H9 (cell line): ENCODE results near the gene BCLAF1. TPM values are rescaled to one million over a fixed set of nuclear protein-coding genes. Genes with fewer than 3 reads are reported as not detected.

Source experiments
- DNase-seq: peaks from one replicate; pipeline ENCODE4 v3.0.0-alpha.2; 2017
- H2AFZ ChIP-seq: one replicate; pipeline ENCODE4 v1.6.1; 2013; ENCODE audit warnings: mild to moderate bottlenecking, low read length, control low read depth, moderate library complexity
- H2AK5ac ChIP-seq: 2 replicates; pipeline ENCODE4 v1.6.1; 2013; ENCODE audit warnings: low read length, control low read depth, mixed read lengths; ENCODE audit not compliant: insufficient read length
- H2BK120ac ChIP-seq: one replicate; pipeline ENCODE4 v1.6.1; 2013; ENCODE audit warnings: low read depth, mild to moderate bottlenecking, low read length, control low read depth, inconsistent platforms; ENCODE audit not compliant: poor library complexity, severe bottlenecking
- H2BK12ac ChIP-seq: 2 replicates; pipeline ENCODE4 v1.6.1; 2013; ENCODE audit warnings: low read length, control low read depth, mixed read lengths, low read depth; ENCODE audit not compliant: insufficient read length
- H2BK15ac ChIP-seq: 2 replicates; pipeline ENCODE4 v1.6.1; 2013; ENCODE audit warnings: low read depth, low read length, control low read depth
- H2BK20ac ChIP-seq: one replicate; pipeline ENCODE4 v1.6.1; 2013; ENCODE audit warnings: low read depth, mild to moderate bottlenecking, low read length, control low read depth, inconsistent platforms; ENCODE audit not compliant: poor library complexity, severe bottlenecking
- H2BK5ac ChIP-seq: 2 replicates; pipeline ENCODE4 v1.6.1; 2013; ENCODE audit warnings: low read length, control low read depth, mixed read lengths; ENCODE audit not compliant: insufficient read length
- H3K14ac ChIP-seq: 2 replicates; pipeline ENCODE4 v1.6.1; 2013; ENCODE audit warnings: low read length, control low read depth; ENCODE audit not compliant: insufficient read depth
- H3K18ac ChIP-seq: 2 replicates; pipeline ENCODE4 v1.6.1; 2013; ENCODE audit warnings: low read depth, mild to moderate bottlenecking, mixed read lengths, low read length, control low read depth; ENCODE audit not compliant: insufficient read length
- H3K23ac ChIP-seq: 2 replicates; pipeline ENCODE4 v1.6.1; 2013; ENCODE audit warnings: low read length, control low read depth, mixed read lengths, low read depth; ENCODE audit not compliant: insufficient read length
- H3K23me2 ChIP-seq: 2 replicates; pipeline ENCODE4 v1.6.1; 2013; ENCODE audit warnings: low read depth, mild to moderate bottlenecking, mixed read lengths, low read length, control low read depth; ENCODE audit not compliant: insufficient read length, poor library complexity, severe bottlenecking
- H3K27ac ChIP-seq: 2 replicates; pipeline ENCODE4 v1.5.1; 2013; ENCODE audit warnings: low read length, control low read depth, mixed read lengths, low read depth; ENCODE audit not compliant: insufficient read length
- H3K27me3 ChIP-seq: 2 replicates; pipeline ENCODE4 v1.6.1; 2013; ENCODE audit warnings: low read length, control low read depth, inconsistent platforms; ENCODE audit not compliant: insufficient read depth
- H3K4ac ChIP-seq: 2 replicates; pipeline ENCODE4 v1.6.1; 2013; ENCODE audit warnings: low read depth, mild to moderate bottlenecking, control low read depth, inconsistent platforms, low read length, moderate library complexity
- H3K4me1 ChIP-seq: 2 replicates; pipeline ENCODE4 v1.6.1; 2013; ENCODE audit warnings: low read length, control low read depth, inconsistent platforms; ENCODE audit not compliant: insufficient read depth
- H3K4me2 ChIP-seq: 2 replicates; pipeline ENCODE4 v1.6.1; 2013; ENCODE audit warnings: low read length, control low read depth, mixed read lengths; ENCODE audit not compliant: insufficient read length, insufficient read depth
- H3K56ac ChIP-seq: 2 replicates; pipeline ENCODE4 v1.6.1; 2013; ENCODE audit warnings: low read depth, mild to moderate bottlenecking, mixed read lengths, low read length, control low read depth; ENCODE audit not compliant: insufficient read length
- H3K79me1 ChIP-seq: 2 replicates; pipeline ENCODE4 v1.6.1; 2013; ENCODE audit warnings: low read depth, mild to moderate bottlenecking, moderate library complexity, low read length, control low read depth, inconsistent platforms; ENCODE audit not compliant: insufficient read depth, poor library complexity, severe bottlenecking
- H3K79me2 ChIP-seq: 2 replicates; pipeline ENCODE4 v1.6.1; 2013; ENCODE audit warnings: low read length, control low read depth, inconsistent platforms; ENCODE audit not compliant: insufficient read depth
- H3K9ac ChIP-seq: 2 replicates; pipeline ENCODE4 v1.6.1; 2013; ENCODE audit warnings: low read length, control low read depth, mixed read lengths; ENCODE audit not compliant: insufficient read length; ENCODE audit errors: extremely low read depth
- H3K9me3 ChIP-seq: one replicate; pipeline ENCODE4 v1.6.1; 2013; ENCODE audit warnings: low read depth, low read length, inconsistent platforms; ENCODE audit not compliant: control insufficient read depth
- H3T11ph ChIP-seq: one replicate; pipeline ENCODE4 v1.6.1; 2013; ENCODE audit warnings: mild to moderate bottlenecking, low read length, control low read depth, inconsistent platforms
- H4K20me1 ChIP-seq: one replicate; pipeline ENCODE4 v1.6.1; 2013; ENCODE audit not compliant: control insufficient read depth, insufficient read length, insufficient read depth
- H4K5ac ChIP-seq: 2 replicates; pipeline ENCODE4 v1.6.1; 2013; ENCODE audit warnings: low read depth, mild to moderate bottlenecking, mixed read lengths, low read length, control low read depth; ENCODE audit not compliant: insufficient read length
- H4K8ac ChIP-seq: replicated peaks from 2 replicates; pipeline ENCODE4 v1.6.1; 2013; ENCODE audit warnings: low read length, control low read depth, mixed read lengths, low read depth; ENCODE audit not compliant: insufficient read length
- H4K91ac ChIP-seq: 2 replicates; pipeline ENCODE4 v1.6.1; 2013; ENCODE audit warnings: low read depth, mild to moderate bottlenecking, moderate library complexity, mixed read lengths, low read length, control low read depth; ENCODE audit not compliant: insufficient read length
- H3K27ac Mint-ChIP-seq, 3 experiments: 2 replicates in 2 of 3; 3 replicates in 1 of 3; pipeline ENCODE4 v1.8.0; 2020 to 2021; ENCODE audit warnings: mixed read lengths in 3 of 3, mild to moderate bottlenecking in 1 of 3, moderate library complexity in 1 of 3
- H3K27me3 Mint-ChIP-seq: 2 replicates; pipeline ENCODE4 v1.8.0; 2021; ENCODE audit warnings: low read depth, mild to moderate bottlenecking, moderate library complexity, mixed read lengths
- H3K36me3 Mint-ChIP-seq, 3 experiments: 2 replicates in 2 of 3; 3 replicates in 1 of 3; pipeline ENCODE4 v1.8.0; 2020 to 2021; ENCODE audit warnings: low read depth in 3 of 3, mixed read lengths in 3 of 3; ENCODE audit not compliant: insufficient read depth in 1 of 3
- H3K4me1 Mint-ChIP-seq, 2 experiments: 2 replicates each; pipeline ENCODE4 v1.8.0; 2020; ENCODE audit warnings: mixed read lengths in 2 of 2
- H3K4me3 Mint-ChIP-seq, 2 experiments: 2 replicates in 1 of 2; 3 replicates in 1 of 2; pipeline ENCODE4 v1.8.0; 2020 to 2021; ENCODE audit warnings: mild to moderate bottlenecking in 2 of 2, mixed read lengths in 2 of 2, moderate library complexity in 1 of 2
- H3K9me3 Mint-ChIP-seq, 2 experiments: 2 replicates in 1 of 2; 3 replicates in 1 of 2; pipeline ENCODE4 v1.8.0; 2020; ENCODE audit warnings: mild to moderate bottlenecking in 2 of 2, mixed read lengths in 2 of 2, moderate library complexity in 1 of 2
- WGBS: extraction: QIAGEN DNeasy Blood & Tissue Kit; methylation state at CpG from one replicate; pipeline ENCODE4 v1.1.7; 2013; ENCODE audit warnings: missing lambda C conversion rate, low lambda C conversion rate, mixed read lengths; ENCODE audit not compliant: insufficient read length; ENCODE audit errors: extremely low coverage; 5-methylcytosine and 5-hydroxymethylcytosine counted together
- total RNA-seq: library from RNA; stranded (reverse); gene quantifications from 2 replicates; pipeline ENCODE4 v1.2.1, GENCODE V29; 2021
- TF ChIP-seq, protein P1 (sequence below): fragments of 200-600 bp; sonication (generic); conservative IDR thresholded peaks from 3 replicates; pipeline ENCODE4 v1.8.0; 2021; ENCODE audit warnings: antibody characterized with exemption, mild to moderate bottlenecking

BCLAF1 gene
- total RNA-seq, 1 experiment from 2014 or later, result 257 TPM

DNA sequence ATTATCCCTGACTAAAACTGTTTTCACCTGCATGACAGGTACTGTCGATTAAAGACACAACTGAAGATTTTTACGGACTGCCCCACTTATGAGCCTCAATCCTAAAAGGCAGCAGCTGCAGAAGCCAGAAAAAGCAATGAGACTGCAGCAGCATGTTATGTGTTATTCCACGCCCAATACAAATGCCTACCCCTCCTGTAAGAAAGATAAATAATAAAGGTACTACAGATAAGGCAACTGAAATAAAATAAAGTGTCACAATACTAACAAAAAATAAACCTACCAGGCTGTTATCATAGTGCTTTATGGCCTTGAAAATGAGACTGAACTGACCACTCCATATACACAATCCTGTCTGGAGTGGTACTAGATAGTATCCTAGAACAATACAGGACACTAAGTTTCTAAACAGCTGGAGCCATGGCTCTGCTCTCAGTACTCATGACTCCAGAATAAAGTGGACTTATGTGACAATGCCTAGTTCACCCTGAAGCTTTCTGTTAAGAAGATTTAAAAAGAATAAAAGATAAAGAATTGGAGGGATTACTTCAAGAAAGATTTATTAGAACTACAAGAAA is 9.5 kb downstream of the BCLAF1 start:
- no CpG with 5 or more reads among the region's 3 CpGs for WGBS
- Histone ChIP-seq H4K5ac (no peak overlapping the region), H3K9ac (no peak overlapping the region), H2AFZ (no peak overlapping the region), H3K56ac (no peak overlapping the region), H4K20me1 (no peaks in the 10 kb centered on the region), H3K14ac (no peak overlapping the region), H4K91ac (no peak overlapping the region), H3K79me2 (peaks cover 40% of the 10 kb centered on the region), H3K23ac (no peak overlapping the region), H3K79me1 (no peaks in the 10 kb centered on the region), H2BK5ac (no peak overlapping the region), H3K4ac (no peak overlapping the region), H2BK120ac (no peak overlapping the region), H3K18ac (no peak overlapping the region), H2BK12ac (no peak overlapping the region), H3T11ph (no peak overlapping the region), H3K23me2 (no peaks in the 10 kb centered on the region), H2BK15ac (no peak overlapping the region), H2AK5ac (no peak overlapping the region), H3K4me2 (no peak overlapping the region), H3K4me1 (no peaks in the 10 kb centered on the region; the same call in 1 of the 2 replicates), H3K27me3 (no peaks in the 10 kb centered on the region), H2BK20ac (no peak overlapping the region), H4K8ac (no peak overlapping the region), H3K9me3 (no peaks in the 10 kb centered on the region), H3K27ac (no peak overlapping the region)
- peaks cover 2 to 3% of the 10 kb centered on the region in 2 experiments; a peak in 1 of 5 replicates for H3K9me3 Mint-ChIP-seq
- H3K36me3 Mint-ChIP-seq, result peaks cover 24 to 64% (median 58%) of the 10 kb centered on the region in 3 experiments; a peak in 6 of 7 replicates
- peaks cover 25% of the 10 kb centered on the region in 2 experiments for H3K4me1 Mint-ChIP-seq
- DNase-seq, result no peak
- TF ChIP-seq, protein P1, sequence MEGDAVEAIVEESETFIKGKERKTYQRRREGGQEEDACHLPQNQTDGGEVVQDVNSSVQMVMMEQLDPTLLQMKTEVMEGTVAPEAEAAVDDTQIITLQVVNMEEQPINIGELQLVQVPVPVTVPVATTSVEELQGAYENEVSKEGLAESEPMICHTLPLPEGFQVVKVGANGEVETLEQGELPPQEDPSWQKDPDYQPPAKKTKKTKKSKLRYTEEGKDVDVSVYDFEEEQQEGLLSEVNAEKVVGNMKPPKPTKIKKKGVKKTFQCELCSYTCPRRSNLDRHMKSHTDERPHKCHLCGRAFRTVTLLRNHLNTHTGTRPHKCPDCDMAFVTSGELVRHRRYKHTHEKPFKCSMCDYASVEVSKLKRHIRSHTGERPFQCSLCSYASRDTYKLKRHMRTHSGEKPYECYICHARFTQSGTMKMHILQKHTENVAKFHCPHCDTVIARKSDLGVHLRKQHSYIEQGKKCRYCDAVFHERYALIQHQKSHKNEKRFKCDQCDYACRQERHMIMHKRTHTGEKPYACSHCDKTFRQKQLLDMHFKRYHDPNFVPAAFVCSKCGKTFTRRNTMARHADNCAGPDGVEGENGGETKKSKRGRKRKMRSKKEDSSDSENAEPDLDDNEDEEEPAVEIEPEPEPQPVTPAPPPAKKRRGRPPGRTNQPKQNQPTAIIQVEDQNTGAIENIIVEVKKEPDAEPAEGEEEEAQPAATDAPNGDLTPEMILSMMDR, result no peak
- no peaks in the 10 kb centered on the region; the same call in 1 of the 2 replicates for H3K27me3 Mint-ChIP-seq
- no peak overlapping the region for H3K4me3 Mint-ChIP-seq
- no peak overlapping the region for H3K27ac Mint-ChIP-seq
